H1 (cell line): Measurements from ENCODE around the gene SCN4A. TPM values are rescaled to one million over a fixed set of nuclear protein-coding genes. Genes with fewer than 3 reads are reported as not detected.
"Not testable (repeated sequence)": the region's sequence is repeated elsewhere in the genome, so short reads cannot be mapped to it uniquely, and the experiment has no call there.

Experiments
- CTCF ChIA-PET: fragments of 300-600 bp; sonication (Branson Sonifier 250); formaldehyde crosslinking; loops from one replicate; lab custom pipeline; 2021; ENCODE audit not compliant: partially characterized antibody; lab: Charles Lee
- POLR2A ChIA-PET: fragments of 300-600 bp; sonication (Branson Sonifier 250); formaldehyde crosslinking; loops from one replicate; lab custom pipeline; 2021; ENCODE audit warnings: inconsistent platforms; ENCODE audit not compliant: partially characterized antibody; lab: Charles Lee
- DNase-seq, 2 experiments: peaks; one replicate each; pipeline versions ENCODE4 v3.0.0 to v3.0.0-alpha.2; 2010 to 2022; ENCODE audit warnings: low spot score in 2 of 2, low read depth in 1 of 2, mixed read lengths in 1 of 2
- FAIRE-seq: peaks from 2 replicates; lab custom pipeline; 2011; peaks lifted over from hg19 to GRCh38; lab: Jason Lieb, UNC
- H2AFZ ChIP-seq: 2 replicates; pipeline ENCODE4 v1.8.1; 2012; ENCODE audit warnings: low read length, inconsistent platforms
- H2AK5ac ChIP-seq: 2 replicates; pipeline ENCODE4 v1.6.1; 2013; ENCODE audit warnings: low read depth, low read length
- H2BK120ac ChIP-seq: replicated peaks from 2 replicates; pipeline ENCODE3; 2013; ENCODE audit warnings: low read depth, low read length, inconsistent platforms
- H2BK12ac ChIP-seq: 2 replicates; pipeline ENCODE4 v1.6.1; 2013; ENCODE audit warnings: low read depth, low read length
- H2BK15ac ChIP-seq: 2 replicates; pipeline ENCODE4 v1.6.1; 2013; ENCODE audit warnings: low read length
- H2BK20ac ChIP-seq: 2 replicates; pipeline ENCODE4 v1.6.1; 2013; ENCODE audit warnings: low read length
- H2BK5ac ChIP-seq: 2 replicates; pipeline ENCODE4 v1.6.1; 2013; ENCODE audit warnings: low read depth, low read length
- H3K14ac ChIP-seq: 2 replicates; pipeline ENCODE4 v1.6.1; 2013; ENCODE audit warnings: inconsistent platforms; ENCODE audit not compliant: insufficient read length
- H3K18ac ChIP-seq: 2 replicates; pipeline ENCODE4 v1.6.1; 2013; ENCODE audit warnings: low read length; ENCODE audit errors: extremely low read depth
- H3K23ac ChIP-seq: 2 replicates; pipeline ENCODE4 v1.6.1; 2013; ENCODE audit warnings: inconsistent platforms; ENCODE audit not compliant: insufficient read length
- H3K23me2 ChIP-seq: 2 replicates; pipeline ENCODE4 v1.6.1; 2013; ENCODE audit warnings: low read depth, low read length
- H3K27ac ChIP-seq: 2 replicates; pipeline ENCODE4 v1.6.1; 2011; ENCODE audit warnings: low read depth, low read length, inconsistent platforms
- H3K27me3 ChIP-seq, 4 experiments: replicated peaks in 1 of 4; 1 replicate in 1 of 4; 2 replicates in 3 of 4; pipeline versions ENCODE4 v1.6.1 to v1.8.1; 2011 to 2013; ENCODE audit warnings: low read length in 3 of 4, mild to moderate bottlenecking in 3 of 4, inconsistent platforms in 2 of 4, mixed read lengths in 2 of 4, moderate library complexity in 1 of 4; ENCODE audit not compliant: control insufficient read depth in 3 of 4, insufficient read depth in 3 of 4; ENCODE audit errors: extremely low read depth in 1 of 4
- H3K36me3 ChIP-seq, 4 experiments: 2 replicates each; pipeline versions ENCODE4 v1.6.1 to v1.8.1; 2011 to 2013; ENCODE audit warnings: mild to moderate bottlenecking in 4 of 4, low read length in 3 of 4, moderate library complexity in 2 of 4, control low read depth in 1 of 4, inconsistent platforms in 1 of 4; ENCODE audit not compliant: insufficient read depth in 4 of 4, control insufficient read depth in 2 of 4
- H3K4ac ChIP-seq: replicated peaks from 2 replicates; pipeline ENCODE3; 2013; ENCODE audit warnings: low read length, low read depth, mixed read lengths, inconsistent platforms; ENCODE audit not compliant: insufficient read length
- H3K4me1 ChIP-seq, 4 experiments: replicated peaks in 1 of 4; 1 replicate in 1 of 4; 2 replicates in 3 of 4; pipeline versions ENCODE4 v1.6.1 to v1.8.1; 2011 to 2013; ENCODE audit warnings: low read length in 3 of 4, inconsistent platforms in 2 of 4, mixed read lengths in 1 of 4; ENCODE audit not compliant: insufficient read depth in 4 of 4, control insufficient read depth in 3 of 4
- H3K4me2 ChIP-seq, 2 experiments: 2 replicates each; pipeline versions ENCODE4 v1.6.1 to v1.8.1; 2011 to 2013; ENCODE audit warnings: low read depth in 2 of 2, low read length in 2 of 2, control low read depth in 1 of 2, inconsistent platforms in 1 of 2, mild to moderate bottlenecking in 1 of 2; ENCODE audit not compliant: insufficient read depth in 1 of 2
- H3K4me3 ChIP-seq, 4 experiments: fragments of 200-600, 300-600 bp in 1 of 4; sonication (generic), shearing (Covaris generic), sonication (Bioruptor Twin) in 1 of 4; 2 replicates each; pipeline versions ENCODE4 v1.5.1 to v1.8.1; 2011 to 2016; ENCODE audit warnings: low read length in 4 of 4, low read depth in 3 of 4, control low read depth in 2 of 4, inconsistent platforms in 2 of 4, mild to moderate bottlenecking in 2 of 4, mixed read lengths in 1 of 4, moderate library complexity in 1 of 4; ENCODE audit not compliant: insufficient read depth in 2 of 4; ENCODE audit errors: extremely low read depth in 1 of 4
- H3K56ac ChIP-seq: replicated peaks from 2 replicates; pipeline ENCODE3; 2013; ENCODE audit warnings: low read depth, mild to moderate bottlenecking, mixed read lengths, low read length, inconsistent platforms; ENCODE audit not compliant: insufficient read length
- H3K79me1 ChIP-seq: 2 replicates; pipeline ENCODE4 v1.6.1; 2013; ENCODE audit warnings: low read depth, low read length, control low read depth
- H3K79me2 ChIP-seq, 2 experiments: 2 replicates each; pipeline versions ENCODE4 v1.6.1 to v1.8.1; 2012 to 2013; ENCODE audit warnings: low read length in 2 of 2, mild to moderate bottlenecking in 2 of 2, inconsistent platforms in 1 of 2; ENCODE audit not compliant: insufficient read depth in 2 of 2, control insufficient read depth in 1 of 2
- H3K9ac ChIP-seq, 4 experiments: replicated peaks in 1 of 4; 1 replicate in 1 of 4; 2 replicates in 3 of 4; pipeline versions ENCODE4 v1.6.1 to v1.8.1; 2011 to 2013; ENCODE audit warnings: low read depth in 3 of 4, low read length in 3 of 4, control low read depth in 2 of 4, mild to moderate bottlenecking in 2 of 4, moderate library complexity in 2 of 4, inconsistent platforms in 1 of 4; ENCODE audit errors: extremely low read depth in 1 of 4
- H3K9me3 ChIP-seq, 2 experiments: 2 replicates each; pipeline versions ENCODE4 v1.6.1 to v1.8.1; 2012 to 2013; ENCODE audit warnings: mild to moderate bottlenecking in 2 of 2, moderate library complexity in 2 of 2, control low read depth in 1 of 2, inconsistent platforms in 1 of 2, low read depth in 1 of 2, low read length in 1 of 2, mixed read lengths in 1 of 2; ENCODE audit not compliant: insufficient read depth in 2 of 2
- H4K20me1 ChIP-seq, 2 experiments: replicated peaks in 1 of 2; 2 replicates each; pipeline versions ENCODE3 to v1.8.1; 2011 to 2013; ENCODE audit warnings: inconsistent platforms in 2 of 2, low read length in 2 of 2, mild to moderate bottlenecking in 1 of 2; ENCODE audit not compliant: insufficient read depth in 2 of 2, control insufficient read depth in 1 of 2
- H4K5ac ChIP-seq: 2 replicates; pipeline ENCODE4 v1.6.1; 2013; ENCODE audit warnings: low read length, low read depth, mixed read lengths, inconsistent platforms; ENCODE audit not compliant: insufficient read length
- H4K8ac ChIP-seq: 2 replicates; pipeline ENCODE4 v1.8.0; 2013; ENCODE audit warnings: mild to moderate bottlenecking, moderate library complexity, low read length, inconsistent platforms; ENCODE audit not compliant: insufficient read depth; ENCODE audit errors: extremely low read depth
- H4K91ac ChIP-seq: replicated peaks from 2 replicates; pipeline ENCODE3; 2013; ENCODE audit warnings: low read length, mixed read lengths, inconsistent platforms; ENCODE audit not compliant: insufficient read length
- WGBS, 2 experiments: shearing (Covaris generic) in 1 of 2; methylation state at CpG; one replicate each; pipeline versions ENCODE4 v1.1.6 to v1.1.7; 2013 to 2015; ENCODE audit warnings: low lambda C conversion rate in 2 of 2, mixed read lengths in 2 of 2, inconsistent platforms in 1 of 2, low coverage in 1 of 2, missing lambda C conversion rate in 1 of 2; ENCODE audit not compliant: insufficient replicate concordance in 2 of 2, insufficient coverage in 1 of 2, insufficient read length in 1 of 2; ENCODE audit errors: extremely low coverage in 1 of 2, missing lambda C conversion rate in 1 of 2; 5-methylcytosine and 5-hydroxymethylcytosine counted together
- polyA plus RNA-seq, 7 experiments: library from polyadenylated mRNA; depleted of rRNA in 3 of 7; stranded (reverse) in 5 of 7; unstranded in 2 of 7; fragments of >200 nt in 5 of 7; fragments of 200-250 nt in 2 of 7; gene quantifications; 1 replicate in 5 of 7; 2 replicates in 1 of 7; 4 replicates in 1 of 7; pipeline versions ENCODE4 v1.2.1 to v1.2.3, GENCODE V29; 2011 to 2013; ENCODE audit warnings: missing spikeins in 2 of 7, mixed read lengths in 2 of 7
- total RNA-seq: library from RNA; stranded (reverse); fragmentation: NEBNext Ultra II Directional; extraction: Animal tissue kit (Norgen Biotek cat#: 25700); gene quantifications from 2 replicates; pipeline ENCODE4 v1.2.1, GENCODE V29; 2021

The SCN4A gene
- total and polyA plus RNA-seq, 2 of the 8 experiments (the other 6 are each of a cell fraction or from before 2014, with no cell fraction given), result 5.0 to 8.5 TPM

GRCh38 chr17:63922402-63922801 is 50.3 kb downstream of the SCN4A start:
- H3K27me3 ChIP-seq, H3K36me3 ChIP-seq, H3K4me1 ChIP-seq, H3K14ac ChIP-seq, H4K91ac ChIP-seq, H2BK120ac ChIP-seq, H3K9ac ChIP-seq, H3K23ac ChIP-seq, DNase-seq, H2AK5ac ChIP-seq, H2BK12ac ChIP-seq, POLR2A ChIA-PET, H2BK5ac ChIP-seq, H4K20me1 ChIP-seq, H3K18ac ChIP-seq, H2BK20ac ChIP-seq, H3K9me3 ChIP-seq, H4K8ac ChIP-seq, FAIRE-seq, H3K23me2 ChIP-seq, H2BK15ac ChIP-seq, H2AFZ ChIP-seq, H3K79me1 ChIP-seq, H3K4me2 ChIP-seq, H3K4me3 ChIP-seq, H3K79me2 ChIP-seq, H3K27ac ChIP-seq, H4K5ac ChIP-seq, H3K4ac ChIP-seq, H3K56ac ChIP-seq: not testable (repeated sequence)
- CTCF ChIA-PET, result interaction anchor here (1.1 to 9.6 kb wide), 6 partner anchors 10 to 95 kb away, joined by 3 to 164 read pairs (median 16); partner anchors contain the start of genes CD79B and CSHL1
- WGBS, 2 experiments, result 91% methylated on average over 9 of the region's 9 CpGs; no CpG with 5 or more reads in 1 of the 2 experiments

- not testable (repeated sequence) for H2BK20ac ChIP-seq, H3K79me1 ChIP-seq, H4K91ac ChIP-seq, H3K14ac ChIP-seq, H4K8ac ChIP-seq, H3K27me3 ChIP-seq, H3K4ac ChIP-seq, H2BK12ac ChIP-seq, H2AK5ac ChIP-seq, H3K4me3 ChIP-seq, H2AFZ ChIP-seq, FAIRE-seq, H4K5ac ChIP-seq, H3K36me3 ChIP-seq, H2BK15ac ChIP-seq, H3K79me2 ChIP-seq, H3K56ac ChIP-seq, H2BK120ac ChIP-seq, H3K9me3 ChIP-seq, H3K4me1 ChIP-seq, H3K27ac ChIP-seq, DNase-seq, H3K23ac ChIP-seq, H2BK5ac ChIP-seq, H3K23me2 ChIP-seq, H4K20me1 ChIP-seq, H3K9ac ChIP-seq, H3K4me2 ChIP-seq, H3K18ac ChIP-seq
- ChIA-PET CTCF (interaction anchor here (0.6 to 11.2 kb wide), 17 partner anchors 12 to 415 kb away, joined by 3 to 270 read pairs (median 25); partner anchors contain the start of genes CD79B and GH2), POLR2A (interaction anchor here (1.3 to 2.5 kb wide), 2 partner anchors 11 to 25 kb away, joined by 3 to 13 read pairs; partner anchors contain the start of gene CD79B)
- WGBS, 2 experiments, result 96% methylated on average over 5 of the region's 5 CpGs; no CpG with 5 or more reads in 1 of the 2 experiments
These were observed 51.9 kb downstream of the SCN4A start for GRCh38 chr17:63920779-63921178.
